Nephron (organoid): ENCODE measurements around the gene SAP25.
"Not testable (repeated sequence)": the region's sequence is repeated elsewhere in the genome, so short reads cannot be mapped to it uniquely, and the experiment has no call there.

Experiments
- H3K27ac Mint-ChIP-seq, 3 experiments: 2 replicates each; pipeline ENCODE4 v1.8.0; 2020; ENCODE audit warnings: mixed read lengths in 3 of 3, mild to moderate bottlenecking in 2 of 3, moderate library complexity in 1 of 3
- H3K27me3 Mint-ChIP-seq: 2 replicates; pipeline ENCODE4 v1.8.0; 2021; ENCODE audit warnings: low read depth, mild to moderate bottlenecking, moderate library complexity, mixed read lengths
- H3K36me3 Mint-ChIP-seq: 2 replicates; pipeline ENCODE4 v1.8.0; 2020; ENCODE audit warnings: low read depth, mixed read lengths
- H3K4me1 Mint-ChIP-seq: 2 replicates; pipeline ENCODE4 v1.8.0; 2020; ENCODE audit warnings: mixed read lengths
- H3K4me3 Mint-ChIP-seq, 3 experiments: 2 replicates each; pipeline ENCODE4 v1.8.0; 2020; ENCODE audit warnings: mild to moderate bottlenecking in 3 of 3, mixed read lengths in 3 of 3, moderate library complexity in 2 of 3
- H3K9me3 Mint-ChIP-seq: 2 replicates; pipeline ENCODE4 v1.8.0; 2020; ENCODE audit warnings: mixed read lengths
- CTCF ChIP-seq, 3 experiments: fragments of 200-600 bp; sonication (generic); IDR thresholded peaks; one replicate each; pipeline ENCODE4 v1.5.0; 2021; ENCODE audit warnings: antibody characterized with exemption in 3 of 3; ENCODE audit not compliant: unreplicated experiment in 3 of 3

The SAP25 gene

GRCh38 chr7:100546129-100546925 is 27.4 kb downstream of the SAP25 start:
- Mint-ChIP-seq H3K4me1 (peaks cover 49% of the 10 kb centered on the region), H3K36me3 (peaks cover 5% of the 10 kb centered on the region), H3K27ac (peak overlapping the region; percentile 88 to 93 (median 89)), H3K27me3 (peaks cover 1% of the 10 kb centered on the region), H3K9me3 (no peaks in the 10 kb centered on the region), H3K4me3 (peak overlapping the region; percentile 0 to 35 (median 34))
- TF ChIP-seq CTCF (IDR thresholded peaks at IDR 0.05; ENCODE audit: unreplicated experiment in 3 of 3) = no peak

- no peaks in the 10 kb centered on the region for H3K9me3 Mint-ChIP-seq
- no peak for TF ChIP-seq CTCF (IDR thresholded peaks at IDR 0.05; ENCODE audit: unreplicated experiment in 3 of 3)
- peaks cover 4% of the 10 kb centered on the region for H3K36me3 Mint-ChIP-seq
- peaks cover 4% of the 10 kb centered on the region for H3K27me3 Mint-ChIP-seq
- peak overlapping the region; percentile 0 to 35 (median 34) for H3K4me3 Mint-ChIP-seq
- peak overlapping the region; percentile 88 to 93 (median 89) for H3K27ac Mint-ChIP-seq
- H3K4me1 Mint-ChIP-seq = peaks cover 53% of the 10 kb centered on the region
These were observed 28.2 kb downstream of the SAP25 start for GRCh38 chr7:100545360-100546128.

GRCh38 chr7:100544967-100545359 is 28.7 kb downstream of the SAP25 start:
- no peak for TF ChIP-seq CTCF (IDR thresholded peaks at IDR 0.05; ENCODE audit: unreplicated experiment in 3 of 3)
- peak overlapping the region in 1 of 3 experiments; percentile 15 for H3K4me3 Mint-ChIP-seq
- H3K36me3 Mint-ChIP-seq = no peaks in the 10 kb centered on the region
- peaks cover 53% of the 10 kb centered on the region for H3K4me1 Mint-ChIP-seq
- peak overlapping the region; percentile 88 to 93 (median 89) for H3K27ac Mint-ChIP-seq
- H3K9me3 Mint-ChIP-seq = no peaks in the 10 kb centered on the region
- peaks cover 4% of the 10 kb centered on the region for H3K27me3 Mint-ChIP-seq

GRCh38 chr7:100544386-100544785 is 29.3 kb downstream of the SAP25 start:
- Mint-ChIP-seq H3K4me3 (no peak overlapping the region), H3K27ac (peak overlapping the region; percentile 88 to 93 (median 89)), H3K36me3 (no peaks in the 10 kb centered on the region)

GRCh38 chr7:100543586-100543985 is 30.1 kb downstream of the SAP25 start:
- H3K36me3 Mint-ChIP-seq = no peaks in the 10 kb centered on the region
- no peaks in the 10 kb centered on the region for H3K9me3 Mint-ChIP-seq
- H3K27ac Mint-ChIP-seq = peak overlapping the region in 2 of 3 experiments; percentile 40 to 88
- peak overlapping the region in 1 of 3 experiments; percentile 13 for H3K4me3 Mint-ChIP-seq
- TF ChIP-seq CTCF (IDR thresholded peaks at IDR 0.05; ENCODE audit: unreplicated experiment in 3 of 3) = no peak
- H3K27me3 Mint-ChIP-seq = peaks cover 4% of the 10 kb centered on the region
- H3K4me1 Mint-ChIP-seq = peaks cover 56% of the 10 kb centered on the region

More at GRCh38 chr7:100544386-100544785, 29.3 kb downstream of the SAP25 start:
- Mint-ChIP-seq H3K4me1 (peaks cover 53% of the 10 kb centered on the region), H3K27me3 (peaks cover 4% of the 10 kb centered on the region), H3K9me3 (no peaks in the 10 kb centered on the region)
- no peak for TF ChIP-seq CTCF (IDR thresholded peaks at IDR 0.05; ENCODE audit: unreplicated experiment in 3 of 3)

GRCh38 chr7:100541309-100541708 is 32.4 kb downstream of the SAP25 start:
- H3K9me3 Mint-ChIP-seq, H3K27me3 Mint-ChIP-seq, H3K27ac Mint-ChIP-seq, H3K36me3 Mint-ChIP-seq: not testable (repeated sequence)
- peak overlapping the region; percentile 10 to 68 (median 48) for H3K4me3 Mint-ChIP-seq
- H3K4me1 Mint-ChIP-seq = peaks cover 42% of the 10 kb centered on the region
